K562 (cell line): Measurements from ENCODE around the gene GFOD1. TPM values are rescaled to one million over a fixed set of nuclear protein-coding genes. Genes with fewer than 3 reads are reported as not detected.

Experiments used
- C11orf30 ChIP-seq: fragments of 450-650 bp; IDR thresholded peaks from 2 replicates; pipeline ENCODE4 v1.6.1; 2016; ENCODE audit warnings: low read depth, mild to moderate bottlenecking
- CCNT2 ChIP-seq: IDR thresholded peaks from 2 replicates; pipeline ENCODE4 v1.6.1; 2011; ENCODE audit warnings: borderline replicate concordance, low read depth, mild to moderate bottlenecking, moderate library complexity, mixed read lengths, low read length; ENCODE audit not compliant: insufficient read length; ENCODE audit errors: extremely low read depth
- CTBP1 ChIP-seq: fragments of 450-650 bp; IDR thresholded peaks from 2 replicates; pipeline ENCODE4 v1.6.1; 2016; ENCODE audit warnings: borderline replicate concordance
- DACH1 ChIP-seq: fragments of 450-650 bp; IDR thresholded peaks from 2 replicates; pipeline ENCODE4 v1.6.1; 2018; ENCODE audit not compliant: partially characterized antibody
- GATAD2A ChIP-seq: fragments of 450-650 bp; IDR thresholded peaks from 2 replicates; pipeline ENCODE4 v1.6.1; 2017
- HBP1 ChIP-seq: fragments of 450-650 bp; formaldehyde crosslinking; IDR thresholded peaks from 2 replicates; pipeline ENCODE4 v1.4.0; 2022; ENCODE audit warnings: missing genetic modification characterization
- HDAC1 ChIP-seq, 2 experiments: fragments of 450-650 bp; IDR thresholded peaks; 2 replicates each; pipeline ENCODE4 v1.6.1; 2016 to 2017; ENCODE audit warnings: inconsistent platforms in 1 of 2, mild to moderate bottlenecking in 1 of 2, moderate library complexity in 1 of 2
- HMG20A ChIP-seq: fragments of 450-650 bp; formaldehyde crosslinking; conservative IDR thresholded peaks from 2 replicates; pipeline ENCODE4 v1.4.0; 2020; ENCODE audit warnings: mild to moderate bottlenecking, mixed read lengths
- HMGN3 ChIP-seq: IDR thresholded peaks from 2 replicates; pipeline ENCODE4 v1.6.1; 2011; ENCODE audit warnings: borderline replicate concordance, low read depth, mild to moderate bottlenecking, mixed read lengths, low read length; ENCODE audit not compliant: insufficient read length; ENCODE audit errors: extremely low read depth
- HNRNPL ChIP-seq: fragments of 200-400 bp; formaldehyde crosslinking; IDR thresholded peaks from 2 replicates; pipeline ENCODE4 v1.6.1; 2017; ENCODE audit warnings: low read depth, mild to moderate bottlenecking, low read length
- MAZ ChIP-seq, 2 experiments: fragments of 450-650 bp in 1 of 2; sonication (generic) in 1 of 2; formaldehyde crosslinking; IDR thresholded peaks in 1 of 2; conservative IDR thresholded peaks in 1 of 2; 2 replicates each; pipeline versions ENCODE4 v1.4.0 to v1.5.0; 2020; ENCODE audit warnings: mild to moderate bottlenecking in 1 of 2, missing genetic modification reagents in 1 of 2
- NKRF ChIP-seq: fragments of 450-650 bp; IDR thresholded peaks from 2 replicates; pipeline ENCODE4 v1.6.1; 2016; ENCODE audit warnings: borderline replicate concordance
- POLR2AphosphoS5 ChIP-seq: IDR thresholded peaks from 2 replicates; pipeline ENCODE4 v1.6.1; 2011; ENCODE audit warnings: mild to moderate bottlenecking, low read depth, low read length, moderate library complexity; ENCODE audit not compliant: control insufficient read depth, insufficient read depth
- POLR2H ChIP-seq: IDR thresholded peaks from 2 replicates; pipeline ENCODE4 v1.6.1; 2016; ENCODE audit warnings: missing genetic modification characterization, low read depth, mild to moderate bottlenecking, control low read depth, missing compliant biosample characterization, moderate library complexity
- RCOR1 ChIP-seq, 2 experiments: IDR thresholded peaks; 2 replicates each; pipeline ENCODE4 v1.6.1; 2012; ENCODE audit warnings: low read depth in 2 of 2, low read length in 2 of 2, borderline replicate concordance in 1 of 2, improper control_type of control experiment in 1 of 2
- SMARCB1 ChIP-seq: IDR thresholded peaks from 2 replicates; pipeline ENCODE4 v1.6.1; 2011; ENCODE audit warnings: improper control_type of control experiment, low read depth; ENCODE audit not compliant: insufficient read length
- TAF1 ChIP-seq: IDR thresholded peaks from 2 replicates; pipeline ENCODE4 v1.6.1; 2011; ENCODE audit warnings: mild to moderate bottlenecking, low read length, moderate library complexity; ENCODE audit not compliant: insufficient read depth, control insufficient read depth, severe bottlenecking; ENCODE audit errors: extremely low read depth
- ZNF121 ChIP-seq: sonication (generic); formaldehyde crosslinking; conservative IDR thresholded peaks from 2 replicates; pipeline ENCODE4 v1.8.0; 2022; ENCODE audit warnings: missing genetic modification reagents
- ZNF592 ChIP-seq: fragments of 450-650 bp; IDR thresholded peaks from 2 replicates; pipeline ENCODE4 v1.6.1; 2017; ENCODE audit warnings: antibody characterized with exemption, mild to moderate bottlenecking
- polyA plus RNA-seq, 8 experiments: library from polyadenylated mRNA; depleted of rRNA in 4 of 8; stranded (reverse) in 5 of 8; unstranded in 3 of 8; fragments of >200 nt; fragmentation: Nextera tagmentation in 2 of 8; fragmentation: Illumina TruSeq in 1 of 8; extraction: Ambion mirVana in 2 of 8; extraction: Trizol in 1 of 8; gene quantifications; 2 replicates each; pipeline versions ENCODE4 v1.2.1 to v1.2.3, GENCODE V29; 2011 to 2014; ENCODE audit warnings: inconsistent platforms in 1 of 8, missing spikeins in 1 of 8
- total RNA-seq, 7 experiments: library from RNA; depleted of rRNA in 6 of 7; stranded (reverse); fragments of >200 nt in 6 of 7; fragmentation: Illumina TruSeq in 2 of 7; extraction: Trizol in 2 of 7; gene quantifications; 2 replicates each; pipeline versions ENCODE4 v1.2.1 to v1.2.3, GENCODE V29; 2011 to 2021; ENCODE audit warnings: low replicate concordance in 1 of 7

GFOD1 gene
- total and polyA plus RNA-seq, 9 of the 15 experiments (the other 6 are each of a cell fraction or from before 2014, with no cell fraction given): 3.8 to 12.0 (median 8.2) TPM

- TF ChIP-seq ZNF592 (peak; percentile 80), POLR2AphosphoS5 (peak; percentile 74; the same call in 1 of the 2 replicates), HDAC1 (IDR thresholded peaks at IDR 0.05) (peak in 1 of 2 experiments; percentile 27; a peak in 2 of 4 replicates), CTBP1 (peak; percentile 99), C11orf30 (peak; percentile 61), HBP1 (CRISPR knock-in tag) (no peak), DACH1 (peak; percentile 19), TAF1 (peak; percentile 83), HMG20A (CRISPR knock-in tag) (no peak), SMARCB1 (no peak), ZNF121 (peak; percentile 80), MAZ (CRISPR knock-in tag; conservative IDR thresholded peaks at IDR 0.05 in 1 of 2, IDR thresholded peaks at IDR 0.05 in 1 of 2) (peak; percentile 30 to 50; a peak in 1 of 4 replicates), POLR2H (tag) (peak; percentile 65; the same call in 1 of the 2 replicates), NKRF (peak; percentile 57; the same call in 1 of the 2 replicates), HNRNPL (peak; percentile 76), HMGN3 (peak; percentile 85), CCNT2 (peak; percentile 85), GATAD2A (peak; percentile 21; the same call in 1 of the 2 replicates), RCOR1 (IDR thresholded peaks at IDR 0.05; ENCODE audit: borderline replicate concordance in 1 of 2, low read depth in 2 of 2, low read length in 2 of 2) (0 out of 4 replicates have a peak, but pooled peaks of 1 of the 2 experiments have one; percentile 3)
These were observed 159.1 kb downstream of the GFOD1 start, which contains the start of gene TBC1D7 (continued) for GRCh38 chr6:13328076-13328874.
